HG03571 (cell line): ENCODE data around the gene COMTD1.
A peak's percentile ranks its signal among the peaks of the same experiment; 100 is the strongest.
"Not testable (repeated sequence)": the region's sequence is repeated elsewhere in the genome, so short reads cannot be mapped to it uniquely, and the experiment has no call there.

Experiments used
- ATAC-seq: cut with Tn5 transposase; IDR thresholded peaks from one replicate; pipeline ENCODE4 v1.9.1; 2021; ENCODE audit not compliant: unreplicated experiment

COMTD1 gene

GRCh38 chr10:75223507-75223906 is 12.2 kb downstream of the COMTD1 start:
- ATAC-seq, result no peak

- not testable (repeated sequence) for ATAC-seq
These were observed 14.3 kb downstream of the COMTD1 start for GRCh38 chr10:75221492-75221891.

- no peak for ATAC-seq
These were observed 15.5 kb downstream of the COMTD1 start for GRCh38 chr10:75220274-75220673.

- no peak for ATAC-seq
These were observed 23.4 kb downstream of the COMTD1 start for GRCh38 chr10:75212343-75212742.

GRCh38 chr10:75211007-75211691 is 24.6 kb downstream of the COMTD1 start:
- no peak for ATAC-seq

- ATAC-seq, result peak; percentile 80
These were observed 25.3 kb downstream of the COMTD1 start, which contains the start of gene VDAC2 for GRCh38 chr10:75210282-75211006. Gene VDAC2 (plus strand): TSS chr10:75210796. CDS start chr10:75211159, 363 bp downstream.

GRCh38 chr10:75209921-75210281 is 25.9 kb downstream of the COMTD1 start:
- ATAC-seq, result peak; percentile 43

GRCh38 chr10:75209086-75209920 is 26.5 kb downstream of the COMTD1 start:
- ATAC-seq, result no peak

GRCh38 chr10:75208181-75208580 is 27.6 kb downstream of the COMTD1 start:
- no peak for ATAC-seq

GRCh38 chr10:75207857-75208144 is 28.0 kb downstream of the COMTD1 start:
- no peak for ATAC-seq

GRCh38 chr10:75207079-75207856 is 28.5 kb downstream of the COMTD1 start:
- ATAC-seq, result no peak

GRCh38 chr10:75206638-75207037 is 29.1 kb downstream of the COMTD1 start:
- ATAC-seq, result not testable (repeated sequence)

- no peak for ATAC-seq
These were observed 29.8 kb downstream of the COMTD1 start for GRCh38 chr10:75205908-75206307.

GRCh38 chr10:75203724-75204123 is 32.0 kb downstream of the COMTD1 start:
- ATAC-seq, result no peak

GRCh38 chr10:75203046-75203620 is 32.6 kb downstream of the COMTD1 start:
- not testable (repeated sequence) for ATAC-seq

- no peak for ATAC-seq
These were observed 33.3 kb downstream of the COMTD1 start for GRCh38 chr10:75202321-75203045.

- ATAC-seq, result no peak
These were observed 33.9 kb downstream of the COMTD1 start for GRCh38 chr10:75201793-75202307.

GRCh38 chr10:75199949-75200348 is 35.8 kb downstream of the COMTD1 start:
- not testable (repeated sequence) for ATAC-seq

GRCh38 chr10:75197906-75198305 is 37.9 kb downstream of the COMTD1 start:
- ATAC-seq, result no peak

GRCh38 chr10:75197066-75197465 is 38.7 kb downstream of the COMTD1 start:
- ATAC-seq, result no peak
